ENCODE measurements around the gene AHCYL2. TPM values are rescaled to one million over a fixed set of nuclear protein-coding genes. Genes with fewer than 3 reads are reported as not detected.
"Not testable (repeated sequence)": the region's sequence is repeated elsewhere in the genome, so short reads cannot be mapped to it uniquely, and the experiment has no call there.

The AHCYL2 gene
- total RNA-seq, 5 donors from 2014 or later (not counting 1 experiment from before 2014, with no cell fraction given) = 13.1 to 17.6 (median 15.9) TPM

GRCh38 chr7:129300299-129300698, 75.5 kb downstream of the AHCYL2 start:
- ATAC-seq (replicated peaks in 1 of 4); H3K9me3 ChIP-seq; H3K27me3 Mint-ChIP-seq; H3K4me3 ChIP-seq (ENCODE audit: control insufficient read depth in 1 of 2, extremely low read depth in 1 of 2, low read length in 1 of 2); CTCF ChIA-PET; H3K4me1 ChIP-seq (ENCODE audit: control insufficient read depth in 1 of 2, extremely low read depth in 1 of 2, insufficient read depth in 2 of 2, low read length in 2 of 2); H3K4me1 Mint-ChIP-seq; H3K4me3 Mint-ChIP-seq; H3K27ac Mint-ChIP-seq; H3K9me3 Mint-ChIP-seq; H3K27me3 ChIP-seq (replicated peaks in 1 of 2; ENCODE audit: control insufficient read depth in 2 of 2, extremely low read depth in 1 of 2, insufficient read depth in 2 of 2, low read length in 1 of 2); H3K36me3 ChIP-seq (ENCODE audit: control insufficient read depth in 2 of 2, extremely low read depth in 1 of 2, insufficient read depth in 1 of 2, low read length in 1 of 2); POLR2A ChIA-PET; H3K27ac ChIP-seq (ENCODE audit: low read length); DNase-seq: not testable (repeated sequence)
- peaks cover 31% of the 10 kb centered on the region for H3K36me3 Mint-ChIP-seq
- WGBS (ENCODE audit: insufficient coverage) = no CpG with 5 or more reads among the region's 1 CpG

- H3K27ac ChIP-seq (ENCODE audit: low read length) = no peak overlapping the region
- H3K9me3 ChIP-seq = no peaks in the 10 kb centered on the region
- 98% methylated on average over 3 of the region's 3 CpGs for WGBS (ENCODE audit: insufficient coverage)
- DNase-seq (no peak), ATAC-seq (replicated peaks in 1 of 4) (no peak)
- no peaks in the 10 kb centered on the region for H3K27me3 ChIP-seq (replicated peaks in 1 of 2; ENCODE audit: control insufficient read depth in 2 of 2, extremely low read depth in 1 of 2, insufficient read depth in 2 of 2, low read length in 1 of 2)
- ChIA-PET CTCF (interaction anchor here in 1 of 2 donors (0.5 kb wide), 1 partner anchor 314 kb away, joined by 4 read pairs; no protein-coding TSS in a partner anchor), POLR2A (no interaction called here)
- H3K4me1 ChIP-seq (ENCODE audit: control insufficient read depth in 1 of 2, extremely low read depth in 1 of 2, insufficient read depth in 2 of 2, low read length in 2 of 2) = no peaks in the 10 kb centered on the region
- Mint-ChIP-seq H3K36me3 (peaks cover 58% of the 10 kb centered on the region), H3K4me3 (no peak overlapping the region), H3K27ac (no peak overlapping the region), H3K9me3 (peaks cover 0 to 10% (median 2%) of the 10 kb centered on the region in 3 donors), H3K4me1 (peaks cover 1 to 11% (median 4%) of the 10 kb centered on the region in 3 donors), H3K27me3 (no peaks in the 10 kb centered on the region)
- no peak overlapping the region for H3K4me3 ChIP-seq (ENCODE audit: control insufficient read depth in 1 of 2, extremely low read depth in 1 of 2, low read length in 1 of 2)
- H3K36me3 ChIP-seq (ENCODE audit: control insufficient read depth in 2 of 2, extremely low read depth in 1 of 2, insufficient read depth in 1 of 2, low read length in 1 of 2) = peaks cover 2 to 7% of the 10 kb centered on the region in 2 donors
Observed at GRCh38 chr7:129307592-129307991, 82.8 kb downstream of the AHCYL2 start.

- ChIA-PET POLR2A (no interaction called here), CTCF (interaction anchor here in 1 of 2 donors (0.5 kb wide), 1 partner anchor 314 kb away, joined by 4 read pairs; no protein-coding TSS in a partner anchor)
- no peak overlapping the region for H3K27ac ChIP-seq (ENCODE audit: low read length)
- no peaks in the 10 kb centered on the region for H3K27me3 Mint-ChIP-seq
- no CpG with 5 or more reads among the region's 1 CpG for WGBS (ENCODE audit: insufficient coverage)
- peaks cover 2 to 7% of the 10 kb centered on the region in 2 donors for H3K36me3 ChIP-seq (ENCODE audit: control insufficient read depth in 2 of 2, extremely low read depth in 1 of 2, insufficient read depth in 1 of 2, low read length in 1 of 2)
- H3K4me3 Mint-ChIP-seq = no peak overlapping the region
- H3K36me3 Mint-ChIP-seq = peaks cover 56% of the 10 kb centered on the region
- no peak overlapping the region for H3K27ac Mint-ChIP-seq
- DNase-seq = no peak
- peaks cover 0 to 14% (median 5%) of the 10 kb centered on the region in 3 donors for H3K4me1 Mint-ChIP-seq
- peaks cover 0 to 10% (median 2%) of the 10 kb centered on the region in 3 donors for H3K9me3 Mint-ChIP-seq
- ATAC-seq (replicated peaks in 1 of 4) = no peak
- no peak overlapping the region for H3K4me3 ChIP-seq (ENCODE audit: control insufficient read depth in 1 of 2, extremely low read depth in 1 of 2, low read length in 1 of 2)
- no peaks in the 10 kb centered on the region for H3K27me3 ChIP-seq (replicated peaks in 1 of 2; ENCODE audit: control insufficient read depth in 2 of 2, extremely low read depth in 1 of 2, insufficient read depth in 2 of 2, low read length in 1 of 2)
- H3K9me3 ChIP-seq = no peaks in the 10 kb centered on the region
- no peaks in the 10 kb centered on the region for H3K4me1 ChIP-seq (ENCODE audit: control insufficient read depth in 1 of 2, extremely low read depth in 1 of 2, insufficient read depth in 2 of 2, low read length in 2 of 2)
Observed at GRCh38 chr7:129308047-129308446, 83.2 kb downstream of the AHCYL2 start.

- Histone ChIP-seq H3K9me3 (no peaks in the 10 kb centered on the region), H3K36me3 (ENCODE audit: control insufficient read depth in 2 of 2, extremely low read depth in 1 of 2, insufficient read depth in 1 of 2, low read length in 1 of 2) (peaks cover 2 to 7% of the 10 kb centered on the region in 2 donors), H3K27me3 (replicated peaks in 1 of 2; ENCODE audit: control insufficient read depth in 2 of 2, extremely low read depth in 1 of 2, insufficient read depth in 2 of 2, low read length in 1 of 2) (no peaks in the 10 kb centered on the region), H3K4me3 (ENCODE audit: control insufficient read depth in 1 of 2, extremely low read depth in 1 of 2, low read length in 1 of 2) (no peak overlapping the region), H3K4me1 (ENCODE audit: control insufficient read depth in 1 of 2, extremely low read depth in 1 of 2, insufficient read depth in 2 of 2, low read length in 2 of 2) (no peaks in the 10 kb centered on the region), H3K27ac (ENCODE audit: low read length) (no peak overlapping the region)
- H3K27me3 Mint-ChIP-seq = no peaks in the 10 kb centered on the region
- ChIA-PET POLR2A (no interaction called here), CTCF (no interaction called here)
- H3K36me3 Mint-ChIP-seq = peaks cover 49% of the 10 kb centered on the region
- H3K9me3 Mint-ChIP-seq = no peaks in the 10 kb centered on the region
- WGBS (ENCODE audit: insufficient coverage) = 95% methylated on average over 5 of the region's 5 CpGs
- peaks cover 2 to 16% (median 9%) of the 10 kb centered on the region in 3 donors for H3K4me1 Mint-ChIP-seq
- DNase-seq (no peak), ATAC-seq (replicated peaks in 1 of 4) (no peak)
- no peak overlapping the region for H3K27ac Mint-ChIP-seq
- H3K4me3 Mint-ChIP-seq = no peak overlapping the region
Observed at GRCh38 chr7:129311429-129311828, 86.6 kb downstream of the AHCYL2 start.

- POLR2A ChIA-PET = no interaction called here
- H3K9me3 ChIP-seq = no peaks in the 10 kb centered on the region
- no peaks in the 10 kb centered on the region for H3K4me1 ChIP-seq (ENCODE audit: control insufficient read depth in 1 of 2, extremely low read depth in 1 of 2, insufficient read depth in 2 of 2, low read length in 2 of 2)
- peaks cover 0 to 5% of the 10 kb centered on the region in 2 donors for H3K36me3 ChIP-seq (ENCODE audit: control insufficient read depth in 2 of 2, extremely low read depth in 1 of 2, insufficient read depth in 1 of 2, low read length in 1 of 2)
- ATAC-seq (replicated peaks in 1 of 4) (no peak), DNase-seq (no peak)
- H3K27me3 Mint-ChIP-seq = no peaks in the 10 kb centered on the region
- no peak overlapping the region for H3K27ac Mint-ChIP-seq
- H3K36me3 Mint-ChIP-seq = peaks cover 41% of the 10 kb centered on the region
- CTCF ChIA-PET = no interaction called here
- H3K4me3 ChIP-seq (ENCODE audit: control insufficient read depth in 1 of 2, extremely low read depth in 1 of 2, low read length in 1 of 2) = no peak overlapping the region
- no peaks in the 10 kb centered on the region for H3K27me3 ChIP-seq (replicated peaks in 1 of 2; ENCODE audit: control insufficient read depth in 2 of 2, extremely low read depth in 1 of 2, insufficient read depth in 2 of 2, low read length in 1 of 2)
- H3K4me1 Mint-ChIP-seq = peaks cover 2 to 16% (median 9%) of the 10 kb centered on the region in 3 donors
- H3K27ac ChIP-seq (ENCODE audit: low read length) = no peak overlapping the region
- 100% methylated on average over 1 of the region's 3 CpGs for WGBS (ENCODE audit: insufficient coverage)
- H3K9me3 Mint-ChIP-seq = no peaks in the 10 kb centered on the region
- H3K4me3 Mint-ChIP-seq = no peak overlapping the region
Observed at GRCh38 chr7:129313282-129313681, 88.5 kb downstream of the AHCYL2 start.

- H3K4me3 ChIP-seq (ENCODE audit: control insufficient read depth in 1 of 2, extremely low read depth in 1 of 2, low read length in 1 of 2) = no peak overlapping the region
- H3K27ac ChIP-seq (ENCODE audit: low read length) = no peak overlapping the region
- no peaks in the 10 kb centered on the region for H3K9me3 ChIP-seq
- POLR2A ChIA-PET = no interaction called here
- Mint-ChIP-seq H3K4me3 (no peak overlapping the region), H3K27ac (no peak overlapping the region), H3K36me3 (peaks cover 29% of the 10 kb centered on the region), H3K9me3 (no peaks in the 10 kb centered on the region), H3K27me3 (no peaks in the 10 kb centered on the region), H3K4me1 (peaks cover 2 to 21% (median 9%) of the 10 kb centered on the region in 3 donors)
- no peaks in the 10 kb centered on the region for H3K4me1 ChIP-seq (ENCODE audit: control insufficient read depth in 1 of 2, extremely low read depth in 1 of 2, insufficient read depth in 2 of 2, low read length in 2 of 2)
- WGBS (ENCODE audit: insufficient coverage) = 100% methylated on average over 2 of the region's 2 CpGs
- no peak for ATAC-seq (replicated peaks in 1 of 4)
- CTCF ChIA-PET = no interaction called here
- no peaks in the 10 kb centered on the region for H3K27me3 ChIP-seq (replicated peaks in 1 of 2; ENCODE audit: control insufficient read depth in 2 of 2, extremely low read depth in 1 of 2, insufficient read depth in 2 of 2, low read length in 1 of 2)
- DNase-seq = no peak
- H3K36me3 ChIP-seq (ENCODE audit: control insufficient read depth in 2 of 2, extremely low read depth in 1 of 2, insufficient read depth in 1 of 2, low read length in 1 of 2) = peaks cover 0 to 4% of the 10 kb centered on the region in 2 donors
Observed at GRCh38 chr7:129315960-129316359, 91.1 kb downstream of the AHCYL2 start.

- ChIA-PET CTCF (interaction anchor here in 1 of 2 donors (0.9 kb wide), 1 partner anchor 57 kb away, joined by 8 read pairs; no protein-coding TSS in a partner anchor), POLR2A (no interaction called here)
- 92% methylated on average over 2 of the region's 2 CpGs for WGBS (ENCODE audit: insufficient coverage)
- Mint-ChIP-seq H3K4me3 (no peak overlapping the region), H3K9me3 (no peaks in the 10 kb centered on the region), H3K27me3 (no peaks in the 10 kb centered on the region), H3K36me3 (peaks cover 21% of the 10 kb centered on the region), H3K27ac (no peak overlapping the region), H3K4me1 (peaks cover 2 to 21% (median 9%) of the 10 kb centered on the region in 3 donors)
- Histone ChIP-seq H3K9me3 (no peaks in the 10 kb centered on the region), H3K4me3 (ENCODE audit: control insufficient read depth in 1 of 2, extremely low read depth in 1 of 2, low read length in 1 of 2) (no peak overlapping the region), H3K27ac (ENCODE audit: low read length) (no peak overlapping the region), H3K27me3 (replicated peaks in 1 of 2; ENCODE audit: control insufficient read depth in 2 of 2, extremely low read depth in 1 of 2, insufficient read depth in 2 of 2, low read length in 1 of 2) (peaks cover 0 to under 1% of the 10 kb centered on the region in 2 experiments), H3K4me1 (ENCODE audit: control insufficient read depth in 1 of 2, extremely low read depth in 1 of 2, insufficient read depth in 2 of 2, low read length in 2 of 2) (no peaks in the 10 kb centered on the region), H3K36me3 (ENCODE audit: control insufficient read depth in 2 of 2, extremely low read depth in 1 of 2, insufficient read depth in 1 of 2, low read length in 1 of 2) (no peaks in the 10 kb centered on the region)
- DNase-seq = no peak
- ATAC-seq (replicated peaks in 1 of 4) = no peak
Observed at GRCh38 chr7:129317450-129317849, 92.6 kb downstream of the AHCYL2 start.

All from T-cell (primary cell).